ENCODE data around the gene FAM20A. TPM values are rescaled to one million over a fixed set of nuclear protein-coding genes. Genes with fewer than 3 reads are reported as not detected.

The FAM20A gene
- total and polyA plus RNA-seq, 5 donors = 2.0 to 10.1 (median 3.1) TPM

GRCh38 chr17:68491381-68492231, 109.6 kb downstream of the FAM20A start:
- ATAC-seq (peak; percentile 59 to 60), DNase-seq (peak; percentile 41 to 72 (median 69))
- 36% methylated on average over 12 of the region's 12 CpGs for WGBS
- intact Hi-C loops (cut with DNase I) = no loop called here
- H3K4me1 ChIP-seq (ENCODE audit: control insufficient read depth, insufficient read depth, low read length) = peaks cover 7% of the 10 kb centered on the region
- no peak overlapping the region for H3K27ac ChIP-seq (ENCODE audit: low read length)
- no peaks in the 10 kb centered on the region for H3K9me3 ChIP-seq (ENCODE audit: control insufficient read depth, low read length)
- H3K4me3 ChIP-seq (ENCODE audit: low read length) = no peak overlapping the region
- no peaks in the 10 kb centered on the region for H3K27me3 ChIP-seq (ENCODE audit: control insufficient read depth, insufficient read depth)

DNA sequence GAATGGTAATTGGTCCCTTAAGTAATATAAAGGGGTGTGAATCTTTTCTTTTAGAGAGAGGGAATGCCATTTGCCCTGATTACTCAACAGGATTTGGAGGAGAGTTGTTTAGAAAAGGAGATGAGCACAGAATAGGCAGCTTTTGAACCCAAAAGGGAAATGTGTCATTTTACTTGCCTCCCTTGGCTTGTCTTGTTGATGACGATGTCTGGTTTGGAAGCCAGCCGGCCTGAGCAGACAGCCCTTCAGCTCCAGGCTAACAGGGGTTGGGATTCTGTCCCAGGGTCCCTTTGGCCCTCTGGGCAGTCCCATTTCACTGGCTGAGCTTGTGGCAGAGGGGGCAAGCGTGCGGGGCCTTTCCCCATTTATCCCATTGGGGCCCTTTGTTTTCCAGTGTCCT, 111.2 kb downstream of the FAM20A start:
- peak in 1 of 2 donors; percentile 48 for ATAC-seq
- intact Hi-C loops (cut with DNase I) = no loop called here
- DNase-seq = peak in 1 of 3 donors; percentile 49
- no peak overlapping the region for H3K27ac ChIP-seq (ENCODE audit: low read length)
- whole genome bisulfite sequencing = 72% methylated on average over 4 of the region's 4 CpGs
- H3K4me1 ChIP-seq (ENCODE audit: control insufficient read depth, insufficient read depth, low read length) = peaks cover 7% of the 10 kb centered on the region
- H3K9me3 ChIP-seq (ENCODE audit: control insufficient read depth, low read length) = no peaks in the 10 kb centered on the region
- H3K27me3 ChIP-seq (ENCODE audit: control insufficient read depth, insufficient read depth) = no peaks in the 10 kb centered on the region
- no peak overlapping the region for H3K4me3 ChIP-seq (ENCODE audit: low read length)

Other genes with a start within 250 kb of the FAM20A start
- gene WIPI1, start 143.9 kb downstream of the FAM20A start, total RNA-seq = 10 to 100 TPM; 42.6 to 71.3 (median 53.5) TPM
- 44.2 TPM for gene WIPI1, start 143.9 kb downstream of the FAM20A start, polyA plus RNA-seq
- 100 to 1,000 TPM; 545 to 768 (median 595) TPM for gene PRKAR1A, start 88.9 kb downstream of the FAM20A start, total RNA-seq
- 187 TPM for gene PRKAR1A, start 88.9 kb downstream of the FAM20A start, polyA plus RNA-seq